Measurements from ENCODE around the gene NME4.
"Not testable (repeated sequence)": the region's sequence is repeated elsewhere in the genome, so short reads cannot be mapped to it uniquely, and the experiment has no call there.

NME4 gene

GRCh38 chr16:411576-412265, 14.7 kb downstream of the NME4 start:
- Mint-ChIP-seq H3K4me3 (no peak overlapping the region), H3K4me1 (ENCODE audit: low read depth) (no peaks in the 10 kb centered on the region), H3K36me3 (ENCODE audit: low read depth) (no peaks in the 10 kb centered on the region), H3K9me3 (no peaks in the 10 kb centered on the region), H3K27ac (no peak overlapping the region), H3K27me3 (ENCODE audit: low read depth) (no peaks in the 10 kb centered on the region)

- H3K36me3 Mint-ChIP-seq (ENCODE audit: low read depth) = no peaks in the 10 kb centered on the region
- no peaks in the 10 kb centered on the region for H3K9me3 Mint-ChIP-seq
- H3K4me3 Mint-ChIP-seq = no peak overlapping the region
- H3K4me1 Mint-ChIP-seq (ENCODE audit: low read depth) = no peaks in the 10 kb centered on the region
- no peaks in the 10 kb centered on the region for H3K27me3 Mint-ChIP-seq (ENCODE audit: low read depth)
- no peak overlapping the region for H3K27ac Mint-ChIP-seq
Measured at GRCh38 chr16:414395-415169, 17.6 kb downstream of the NME4 start.

GRCh38 chr16:415170-415498, 18.1 kb downstream of the NME4 start:
- H3K4me1 Mint-ChIP-seq (ENCODE audit: low read depth); H3K36me3 Mint-ChIP-seq (ENCODE audit: low read depth); H3K27ac Mint-ChIP-seq; H3K4me3 Mint-ChIP-seq; H3K9me3 Mint-ChIP-seq; H3K27me3 Mint-ChIP-seq (ENCODE audit: low read depth): not testable (repeated sequence)

GRCh38 chr16:422179-422578, 25.2 kb downstream of the NME4 start:
- not testable (repeated sequence) for H3K4me1 Mint-ChIP-seq (ENCODE audit: low read depth); H3K4me3 Mint-ChIP-seq; H3K9me3 Mint-ChIP-seq; H3K27ac Mint-ChIP-seq; H3K36me3 Mint-ChIP-seq (ENCODE audit: low read depth)
- H3K27me3 Mint-ChIP-seq (ENCODE audit: low read depth) = peaks cover 23% of the 10 kb centered on the region

- Mint-ChIP-seq H3K9me3 (no peaks in the 10 kb centered on the region), H3K4me3 (peak overlapping the region; percentile 46), H3K4me1 (ENCODE audit: low read depth) (peaks cover 21% of the 10 kb centered on the region), H3K36me3 (ENCODE audit: low read depth) (peaks cover 3% of the 10 kb centered on the region), H3K27me3 (ENCODE audit: low read depth) (peaks cover 24% of the 10 kb centered on the region), H3K27ac (no peak overlapping the region)
Measured at GRCh38 chr16:424033-424622, 27.1 kb downstream of the NME4 start.

GRCh38 chr16:424623-425081, 27.7 kb downstream of the NME4 start:
- H3K9me3 Mint-ChIP-seq = no peaks in the 10 kb centered on the region
- H3K4me1 Mint-ChIP-seq (ENCODE audit: low read depth) = peaks cover 21% of the 10 kb centered on the region
- peak overlapping the region; percentile 46 for H3K4me3 Mint-ChIP-seq
- peaks cover 24% of the 10 kb centered on the region for H3K27me3 Mint-ChIP-seq (ENCODE audit: low read depth)
- no peak overlapping the region for H3K27ac Mint-ChIP-seq
- peaks cover 3% of the 10 kb centered on the region for H3K36me3 Mint-ChIP-seq (ENCODE audit: low read depth)

- Mint-ChIP-seq H3K36me3 (ENCODE audit: low read depth) (peaks cover 3% of the 10 kb centered on the region), H3K27ac (peak within 1 kb of the TSS; percentile 78), H3K27me3 (ENCODE audit: low read depth) (peaks cover 24% of the 10 kb centered on the region), H3K4me3 (peak within 1 kb of the TSS; percentile 87), H3K9me3 (no peaks in the 10 kb centered on the region), H3K4me1 (ENCODE audit: low read depth) (peaks cover 21% of the 10 kb centered on the region)
Measured at GRCh38 chr16:425082-425718, 28.2 kb downstream of the NME4 start, which contains the start of gene RAB11FIP3. TSS of gene RAB11FIP3 (plus strand) at chr16:425649. CDS start at chr16:426007, 358 bp downstream.

GRCh38 chr16:425740-426114, 28.7 kb downstream of the NME4 start:
- Mint-ChIP-seq H3K36me3 (ENCODE audit: low read depth) (peaks cover 3% of the 10 kb centered on the region), H3K27me3 (ENCODE audit: low read depth) (peaks cover 22% of the 10 kb centered on the region), H3K4me1 (ENCODE audit: low read depth) (peaks cover 21% of the 10 kb centered on the region), H3K4me3 (peak overlapping the region; percentile 87), H3K9me3 (no peaks in the 10 kb centered on the region), H3K27ac (no peak overlapping the region)

- Mint-ChIP-seq H3K4me1 (ENCODE audit: low read depth) (peaks cover 21% of the 10 kb centered on the region), H3K36me3 (ENCODE audit: low read depth) (peaks cover 4% of the 10 kb centered on the region), H3K4me3 (peak overlapping the region; percentile 78), H3K9me3 (no peaks in the 10 kb centered on the region), H3K27ac (peak overlapping the region; percentile 49), H3K27me3 (ENCODE audit: low read depth) (peaks cover 19% of the 10 kb centered on the region)
Measured at GRCh38 chr16:426115-426905, 29.3 kb downstream of the NME4 start.

- Mint-ChIP-seq H3K4me3 (peak overlapping the region; percentile 78), H3K4me1 (ENCODE audit: low read depth) (peaks cover 21% of the 10 kb centered on the region), H3K36me3 (ENCODE audit: low read depth) (peaks cover 4% of the 10 kb centered on the region), H3K27me3 (ENCODE audit: low read depth) (peaks cover 19% of the 10 kb centered on the region), H3K27ac (peak overlapping the region; percentile 49), H3K9me3 (no peaks in the 10 kb centered on the region)
Measured at GRCh38 chr16:426906-427249, 29.9 kb downstream of the NME4 start.

- peaks cover 21% of the 10 kb centered on the region for H3K4me1 Mint-ChIP-seq (ENCODE audit: low read depth)
- H3K27me3 Mint-ChIP-seq (ENCODE audit: low read depth) = peaks cover 19% of the 10 kb centered on the region
- H3K36me3 Mint-ChIP-seq (ENCODE audit: low read depth) = peaks cover 4% of the 10 kb centered on the region
- H3K27ac Mint-ChIP-seq = peak overlapping the region; percentile 38
- no peaks in the 10 kb centered on the region for H3K9me3 Mint-ChIP-seq
- H3K4me3 Mint-ChIP-seq = peak overlapping the region; percentile 78
Measured at GRCh38 chr16:427250-427649, 30.3 kb downstream of the NME4 start.

GRCh38 chr16:430904-431303, 33.9 kb downstream of the NME4 start:
- H3K9me3 Mint-ChIP-seq = no peaks in the 10 kb centered on the region

GRCh38 chr16:440627-441026, 43.6 kb downstream of the NME4 start:
- Mint-ChIP-seq H3K36me3 (ENCODE audit: low read depth) (no peaks in the 10 kb centered on the region), H3K27me3 (ENCODE audit: low read depth) (no peaks in the 10 kb centered on the region), H3K4me3 (no peak overlapping the region), H3K4me1 (ENCODE audit: low read depth) (peaks cover 3% of the 10 kb centered on the region), H3K9me3 (no peaks in the 10 kb centered on the region), H3K27ac (no peak overlapping the region)

More at GRCh38 chr16:430904-431303, 33.9 kb downstream of the NME4 start:
- peaks cover 4% of the 10 kb centered on the region for H3K27me3 Mint-ChIP-seq (ENCODE audit: low read depth)
- H3K4me1 Mint-ChIP-seq (ENCODE audit: low read depth) = peaks cover 14% of the 10 kb centered on the region
- no peak overlapping the region for H3K27ac Mint-ChIP-seq
- H3K4me3 Mint-ChIP-seq = no peak overlapping the region
- peaks cover 4% of the 10 kb centered on the region for H3K36me3 Mint-ChIP-seq (ENCODE audit: low read depth)

- Mint-ChIP-seq H3K9me3 (no peaks in the 10 kb centered on the region), H3K27ac (no peak overlapping the region), H3K27me3 (ENCODE audit: low read depth) (no peaks in the 10 kb centered on the region), H3K36me3 (ENCODE audit: low read depth) (no peaks in the 10 kb centered on the region), H3K4me3 (no peak overlapping the region), H3K4me1 (ENCODE audit: low read depth) (peaks cover 3% of the 10 kb centered on the region)
Measured at GRCh38 chr16:441447-441846, 44.4 kb downstream of the NME4 start.
